ENCODE results near the gene NCOA6.

NCOA6 gene

GRCh38 chr20:34794006-34794585 is 31.4 kb downstream of the NCOA6 start:
- Histone ChIP-seq H2AFZ (ENCODE audit: low read length) (no peak overlapping the region), H3F3A (ENCODE audit: insufficient read depth, low read length) (no peaks in the 10 kb centered on the region), H3K4me2 (ENCODE audit: low read length) (no peak overlapping the region), H3K9me3 (ENCODE audit: low read length) (no peaks in the 10 kb centered on the region), H3K4me3 (ENCODE audit: low read depth, low read length, poor library complexity, severe bottlenecking) (no peak overlapping the region), H3K79me2 (ENCODE audit: insufficient read depth, low read length) (peaks cover 40% of the 10 kb centered on the region), H3K4me1 (ENCODE audit: insufficient read depth, low read length, severe bottlenecking) (peaks cover 10% of the 10 kb centered on the region), H3K36me3 (ENCODE audit: insufficient read depth, low read length) (peaks cover 12% of the 10 kb centered on the region), H3K9ac (ENCODE audit: low read length) (no peak overlapping the region), H3K27ac (ENCODE audit: low read depth, low read length, poor library complexity, severe bottlenecking) (no peak overlapping the region), H3K9me2 (ENCODE audit: low read depth, low read length) (no peaks in the 10 kb centered on the region), H3K27me3 (ENCODE audit: insufficient read depth, low read length) (no peaks in the 10 kb centered on the region), H4K20me1 (ENCODE audit: insufficient read depth, low read length) (no peaks in the 10 kb centered on the region)
- TF ChIP-seq EZH2 (IDR thresholded peaks at IDR 0.05; ENCODE audit: borderline replicate concordance, low read length) (no peak), CTCF (IDR thresholded peaks at IDR 0.05; ENCODE audit: low read length) (no peak)

- no peak overlapping the region for H3K4me2 ChIP-seq (ENCODE audit: low read length)
- peaks cover 10% of the 10 kb centered on the region for H3K4me1 ChIP-seq (ENCODE audit: insufficient read depth, low read length, severe bottlenecking)
- no peak for TF ChIP-seq EZH2 (IDR thresholded peaks at IDR 0.05; ENCODE audit: borderline replicate concordance, low read length)
- no peak for TF ChIP-seq CTCF (IDR thresholded peaks at IDR 0.05; ENCODE audit: low read length)
- H3K9ac ChIP-seq (ENCODE audit: low read length), result no peak overlapping the region
- H3K27me3 ChIP-seq (ENCODE audit: insufficient read depth, low read length), result no peaks in the 10 kb centered on the region
- no peak overlapping the region for H2AFZ ChIP-seq (ENCODE audit: low read length)
- no peak overlapping the region for H3K27ac ChIP-seq (ENCODE audit: low read depth, low read length, poor library complexity, severe bottlenecking)
- H3K36me3 ChIP-seq (ENCODE audit: insufficient read depth, low read length), result peaks cover 14% of the 10 kb centered on the region
- H3K4me3 ChIP-seq (ENCODE audit: low read depth, low read length, poor library complexity, severe bottlenecking), result no peak overlapping the region
- no peaks in the 10 kb centered on the region for H3F3A ChIP-seq (ENCODE audit: insufficient read depth, low read length)
- no peaks in the 10 kb centered on the region for H3K9me3 ChIP-seq (ENCODE audit: low read length)
- H3K9me2 ChIP-seq (ENCODE audit: low read depth, low read length), result no peaks in the 10 kb centered on the region
- no peaks in the 10 kb centered on the region for H4K20me1 ChIP-seq (ENCODE audit: insufficient read depth, low read length)
- H3K79me2 ChIP-seq (ENCODE audit: insufficient read depth, low read length), result peaks cover 35% of the 10 kb centered on the region
Observed at GRCh38 chr20:34792687-34793363, 32.6 kb downstream of the NCOA6 start.

- no peaks in the 10 kb centered on the region for H3K9me2 ChIP-seq (ENCODE audit: low read depth, low read length)
- H3K27me3 ChIP-seq (ENCODE audit: insufficient read depth, low read length), result no peaks in the 10 kb centered on the region
- TF ChIP-seq EZH2 (IDR thresholded peaks at IDR 0.05; ENCODE audit: borderline replicate concordance, low read length) (no peak), CTCF (IDR thresholded peaks at IDR 0.05; ENCODE audit: low read length) (no peak)
- H3K27ac ChIP-seq (ENCODE audit: low read depth, low read length, poor library complexity, severe bottlenecking), result no peak overlapping the region
- no peaks in the 10 kb centered on the region for H3K9me3 ChIP-seq (ENCODE audit: low read length)
- no peak overlapping the region for H3K4me3 ChIP-seq (ENCODE audit: low read depth, low read length, poor library complexity, severe bottlenecking)
- H3K36me3 ChIP-seq (ENCODE audit: insufficient read depth, low read length), result peaks cover 14% of the 10 kb centered on the region
- H3K4me1 ChIP-seq (ENCODE audit: insufficient read depth, low read length, severe bottlenecking), result peaks cover 10% of the 10 kb centered on the region
- H3K9ac ChIP-seq (ENCODE audit: low read length), result no peak overlapping the region
- H4K20me1 ChIP-seq (ENCODE audit: insufficient read depth, low read length), result no peaks in the 10 kb centered on the region
- no peak overlapping the region for H3K4me2 ChIP-seq (ENCODE audit: low read length)
- no peaks in the 10 kb centered on the region for H3F3A ChIP-seq (ENCODE audit: insufficient read depth, low read length)
- H3K79me2 ChIP-seq (ENCODE audit: insufficient read depth, low read length), result peaks cover 28% of the 10 kb centered on the region
- no peak overlapping the region for H2AFZ ChIP-seq (ENCODE audit: low read length)
Observed at GRCh38 chr20:34791289-34792020, 34.0 kb downstream of the NCOA6 start.
